Measurements from ENCODE around the gene MED8.

MED8 gene

GRCh38 chr1:43363283-43363934 is 26.2 kb downstream of the MED8 start:
- in situ Hi-C loops (cut with MboI; ENCODE audit: low sequenced_read_pairs) = no loop called here

GRCh38 chr1:43360616-43361015 is 29.0 kb downstream of the MED8 start:
- in situ Hi-C loops (cut with MboI; ENCODE audit: low sequenced_read_pairs) = no loop called here

GRCh38 chr1:43359696-43360095 is 29.9 kb downstream of the MED8 start:
- in situ Hi-C loops (cut with MboI; ENCODE audit: low sequenced_read_pairs) = no loop called here

- in situ Hi-C loops (cut with MboI; ENCODE audit: low sequenced_read_pairs) = no loop called here
Observed at GRCh38 chr1:43358746-43359693, 30.6 kb downstream of the MED8 start, which contains the start of gene CDC20. Gene CDC20, plus strand, starts transcription at chr1:43358981. Its CDS starts 235 bp downstream, at chr1:43359216.

GRCh38 chr1:43358121-43358745 is 31.4 kb downstream of the MED8 start:
- in situ Hi-C loops (cut with MboI; ENCODE audit: low sequenced_read_pairs) = no loop called here

- in situ Hi-C loops (cut with MboI; ENCODE audit: low sequenced_read_pairs) = no loop called here
Observed at GRCh38 chr1:43357251-43357650, 32.3 kb downstream of the MED8 start.

GRCh38 chr1:43354936-43355335 is 34.7 kb downstream of the MED8 start:
- in situ Hi-C loops (cut with MboI; ENCODE audit: low sequenced_read_pairs) = no loop called here

- in situ Hi-C loops (cut with MboI; ENCODE audit: low sequenced_read_pairs) = no loop called here
Observed at GRCh38 chr1:43354471-43354870, 35.1 kb downstream of the MED8 start.

GRCh38 chr1:43352881-43353280 is 36.7 kb downstream of the MED8 start:
- in situ Hi-C loops (cut with MboI; ENCODE audit: low sequenced_read_pairs) = no loop called here

GRCh38 chr1:43352351-43352705 is 37.3 kb downstream of the MED8 start:
- in situ Hi-C loops (cut with MboI; ENCODE audit: low sequenced_read_pairs) = no loop called here

GRCh38 chr1:43351421-43352350 is 37.9 kb downstream of the MED8 start:
- in situ Hi-C loops (cut with MboI; ENCODE audit: low sequenced_read_pairs) = no loop called here

GRCh38 chr1:43350976-43351375 is 38.6 kb downstream of the MED8 start:
- in situ Hi-C loops (cut with MboI; ENCODE audit: low sequenced_read_pairs) = no loop called here

- in situ Hi-C loops (cut with MboI; ENCODE audit: low sequenced_read_pairs) = no loop called here
Observed at GRCh38 chr1:43349594-43350306, 39.9 kb downstream of the MED8 start.

GRCh38 chr1:43348809-43349593 is 40.6 kb downstream of the MED8 start:
- in situ Hi-C loops (cut with MboI; ENCODE audit: low sequenced_read_pairs) = no loop called here

- in situ Hi-C loops (cut with MboI; ENCODE audit: low sequenced_read_pairs) = no loop called here
Observed at GRCh38 chr1:43348343-43348808, 41.2 kb downstream of the MED8 start.

GRCh38 chr1:43346636-43347035 is 43.0 kb downstream of the MED8 start:
- in situ Hi-C loops (cut with MboI; ENCODE audit: low sequenced_read_pairs) = no loop called here

GRCh38 chr1:43345120-43345519 is 44.5 kb downstream of the MED8 start:
- in situ Hi-C loops (cut with MboI; ENCODE audit: low sequenced_read_pairs) = no loop called here

GRCh38 chr1:43344267-43344850 is 45.2 kb downstream of the MED8 start:
- in situ Hi-C loops (cut with MboI; ENCODE audit: low sequenced_read_pairs) = no loop called here

GRCh38 chr1:43340559-43340958 is 49.0 kb downstream of the MED8 start:
- in situ Hi-C loops (cut with MboI; ENCODE audit: low sequenced_read_pairs) = no loop called here

All from HL-60/S4 treated with phorbol 12-myristate 13-acetate at 8.2 ng/mL for 4 days and 3 days (cell line).